AG04449 (cell line): ENCODE data around the gene TPST1.

Source experiments
- CTCF ChIA-PET: fragments of 350-600 bp; formaldehyde crosslinking; extraction: SDS; loops from one replicate; lab custom pipeline; 2021; ENCODE audit warnings: antibody characterized with exemption; lab: Yijun Ruan, JAX
- POLR2A ChIA-PET: fragments of 400-600, 350-600 bp; formaldehyde crosslinking; extraction: SDS; loops from one replicate; lab custom pipeline; 2020; ENCODE audit warnings: antibody characterized with exemption, inconsistent platforms; lab: Yijun Ruan, JAX
- DNase-seq: peaks from one replicate; pipeline ENCODE4 v3.0.0-alpha.2; 2010; ENCODE audit warnings: low read depth, low spot score
- H3K4me3 ChIP-seq: 2 replicates; pipeline ENCODE4 v1.5.1; 2011; ENCODE audit warnings: low read depth, mild to moderate bottlenecking, control low read depth, low read length
- CTCF ChIP-seq: IDR thresholded peaks from one replicate; pipeline ENCODE4 v1.5.1; 2011; ENCODE audit warnings: mild to moderate bottlenecking, moderate library complexity, low read length, control low read depth, inconsistent platforms; ENCODE audit not compliant: insufficient read depth; ENCODE audit errors: missing control alignments

The TPST1 gene

GRCh38 chr7:66186991-66187390 is 18.1 kb upstream of the TPST1 start:
- TF ChIP-seq CTCF, result no peak
- ChIA-PET CTCF (interaction anchor here (1.5 kb wide), 1 partner anchor 18 kb away, joined by 5 read pairs; the partner anchor contains the start of gene TPST1), POLR2A (no interaction called here)
- no peak for DNase-seq
- no peak overlapping the region for H3K4me3 ChIP-seq

- CTCF ChIA-PET, result interaction anchor here (0.9 to 1.5 kb wide), 4 partner anchors 8 to 157 kb away, joined by 3 to 5 read pairs (median 3); partner anchors contain the start of gene TPST1
- TF ChIP-seq CTCF, result no peak
- POLR2A ChIA-PET, result interaction anchor here (1.1 kb wide), 1 partner anchor 17 kb away, joined by 4 read pairs; the partner anchor contains the start of gene TPST1
- DNase-seq, result peak; percentile 49
- no peak overlapping the region for H3K4me3 ChIP-seq
Measured at GRCh38 chr7:66187905-66188304, 17.2 kb upstream of the TPST1 start.

GRCh38 chr7:66188645-66189044 is 16.5 kb upstream of the TPST1 start:
- no peak overlapping the region for H3K4me3 ChIP-seq
- ChIA-PET CTCF (interaction anchor here (0.9 to 1.5 kb wide), 4 partner anchors 8 to 158 kb away, joined by 3 to 5 read pairs (median 3); partner anchors contain the start of gene TPST1), POLR2A (interaction anchor here (1.1 kb wide), 1 partner anchor 16 kb away, joined by 4 read pairs; the partner anchor contains the start of gene TPST1)
- no peak for TF ChIP-seq CTCF
- DNase-seq, result no peak

- no peak for TF ChIP-seq CTCF
- no peak overlapping the region for H3K4me3 ChIP-seq
- ChIA-PET POLR2A (no interaction called here), CTCF (interaction anchor here (0.8 kb wide), 1 partner anchor 105 kb away, joined by 3 read pairs; no protein-coding TSS in a partner anchor)
- no peak for DNase-seq
Measured at GRCh38 chr7:66189695-66190503, 15.2 kb upstream of the TPST1 start.

GRCh38 chr7:66190504-66190857 is 14.7 kb upstream of the TPST1 start:
- DNase-seq, result no peak
- POLR2A ChIA-PET, result no interaction called here
- H3K4me3 ChIP-seq, result no peak overlapping the region
- CTCF ChIA-PET, result no interaction called here
- no peak for TF ChIP-seq CTCF

- no peak overlapping the region for H3K4me3 ChIP-seq
- no peak for DNase-seq
- TF ChIP-seq CTCF, result no peak
- CTCF ChIA-PET, result interaction anchor here (1.7 kb wide), 1 partner anchor 11 kb away, joined by 7 read pairs; the partner anchor contains the start of gene TPST1
- POLR2A ChIA-PET, result no interaction called here
Measured at GRCh38 chr7:66193146-66193725, 11.9 kb upstream of the TPST1 start.
